HG02623 (cell line): ENCODE data around the gene FAM20C.

ENCODE experiments used
- ATAC-seq: cut with Tn5 transposase; IDR thresholded peaks from one replicate; pipeline ENCODE4 v1.9.1; 2021; ENCODE audit warnings: moderate library complexity; ENCODE audit not compliant: unreplicated experiment

Gene FAM20C

DNA sequence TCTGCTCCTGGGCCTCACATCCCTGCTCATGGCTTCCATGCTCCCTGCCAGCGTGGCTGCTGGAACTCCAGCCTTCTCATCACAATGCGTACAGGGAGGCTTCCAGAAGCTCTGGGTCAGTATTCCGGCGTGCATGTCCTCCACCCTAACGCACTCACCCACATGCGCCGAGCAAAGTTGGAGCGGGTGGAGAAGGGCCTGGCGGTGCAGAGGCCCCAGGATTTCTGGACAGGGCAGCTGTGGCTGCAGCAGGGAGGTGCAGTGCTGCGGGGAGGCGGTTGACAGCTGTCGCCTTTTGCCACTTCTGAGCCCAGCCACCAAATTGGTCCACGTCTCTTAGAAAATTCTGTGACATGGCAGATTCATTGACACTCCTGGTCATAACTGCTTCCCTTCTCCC lies 33.6 kb upstream of the FAM20C start:
- no peak for ATAC-seq

DNA sequence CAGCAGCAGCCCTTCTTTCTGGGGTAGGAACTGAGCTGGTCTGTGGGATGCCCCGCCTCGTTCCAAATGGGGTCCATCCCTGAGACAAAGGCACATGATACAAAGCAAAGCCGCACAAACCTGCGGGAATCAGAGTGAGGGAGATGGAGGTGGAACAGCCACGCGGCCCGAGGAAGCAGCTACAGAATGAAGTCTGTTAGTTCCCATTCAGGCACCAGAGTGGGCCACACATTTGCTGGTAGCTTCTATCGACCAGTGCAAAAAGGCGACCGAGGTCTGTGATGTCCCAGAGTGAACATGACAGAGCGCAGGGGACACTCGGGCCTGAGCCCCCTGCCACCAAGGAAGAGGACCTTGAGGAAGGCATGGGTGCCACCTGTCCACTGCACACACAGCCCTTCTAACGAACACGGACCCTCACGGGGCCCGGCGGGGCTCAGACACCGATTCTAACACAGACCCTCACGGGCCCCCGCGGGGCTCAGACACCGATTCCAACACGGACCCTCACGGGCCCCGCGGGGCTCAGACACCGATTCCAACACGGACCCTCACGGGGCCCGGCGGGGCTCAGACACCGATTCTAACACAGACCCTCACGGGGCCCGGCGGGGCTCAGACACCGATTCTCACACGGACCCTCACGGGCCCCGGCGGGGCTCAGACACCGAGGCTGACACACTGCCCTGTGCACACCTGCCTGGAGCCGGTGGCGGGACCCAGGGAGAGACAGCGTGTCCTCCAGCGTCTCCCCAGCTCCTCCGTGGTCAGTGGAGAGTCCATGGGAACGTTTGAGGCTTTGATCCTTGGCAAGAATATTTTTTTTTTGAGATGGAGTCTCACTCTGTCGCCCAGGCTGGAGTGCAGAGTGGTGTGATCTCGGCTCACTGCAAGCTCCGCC lies 32.8 kb upstream of the FAM20C start:
- ATAC-seq, result no peak

GRCh38 chr7:160958-161725 lies 31.2 kb upstream of the FAM20C start:
- no peak for ATAC-seq

DNA sequence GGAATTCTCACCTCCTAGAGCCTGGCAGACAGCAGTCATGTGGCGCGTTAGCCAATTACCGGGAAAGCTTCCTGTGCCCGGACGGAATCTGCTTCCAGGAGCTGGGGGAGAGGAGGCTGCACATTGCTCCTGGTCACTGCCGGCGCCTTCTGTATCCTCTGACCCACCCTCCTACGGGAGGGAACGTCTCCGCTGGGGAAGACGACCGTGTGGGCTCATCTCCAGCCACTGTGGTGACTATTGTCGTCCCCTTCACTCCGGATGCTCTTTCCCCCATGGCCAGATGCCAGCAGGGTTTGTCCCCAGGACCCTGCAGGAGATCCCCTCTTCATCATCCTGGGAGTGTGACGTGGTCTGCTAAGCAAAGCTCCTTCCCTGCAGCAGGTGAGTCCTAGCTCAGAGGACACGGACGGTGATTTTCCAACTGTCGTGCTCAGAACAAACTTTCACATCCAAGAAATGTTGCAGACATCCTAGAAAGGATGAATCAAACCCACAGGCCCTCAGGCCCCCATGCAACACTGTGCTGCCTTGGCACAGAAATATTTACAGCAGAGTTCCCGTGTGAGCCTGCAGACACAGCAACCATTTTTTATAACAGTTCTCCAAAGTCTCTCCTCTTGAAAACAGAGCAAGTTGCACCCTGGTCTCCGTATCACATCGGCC lies 29.6 kb upstream of the FAM20C start:
- no peak for ATAC-seq

DNA sequence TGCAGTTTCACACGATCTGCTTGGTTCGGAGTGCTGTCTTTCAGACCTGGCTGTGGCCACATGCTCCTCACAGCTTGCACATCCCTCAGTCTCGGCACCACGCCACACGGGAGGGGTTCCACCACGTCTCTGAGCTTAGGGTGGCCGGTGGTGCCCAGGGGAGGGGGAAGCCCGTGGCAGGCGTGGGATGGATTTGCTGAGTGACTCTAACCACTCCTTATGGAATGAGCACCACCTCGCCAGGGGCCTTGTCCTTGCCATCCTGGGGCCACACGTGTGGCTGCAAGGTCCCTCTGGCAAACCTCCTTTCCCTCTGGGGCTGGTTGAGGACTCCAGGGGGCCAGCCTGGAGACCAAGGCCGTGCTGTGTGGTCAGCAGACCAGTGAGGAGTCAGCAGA lies 29.1 kb upstream of the FAM20C start:
- ATAC-seq, result no peak

DNA sequence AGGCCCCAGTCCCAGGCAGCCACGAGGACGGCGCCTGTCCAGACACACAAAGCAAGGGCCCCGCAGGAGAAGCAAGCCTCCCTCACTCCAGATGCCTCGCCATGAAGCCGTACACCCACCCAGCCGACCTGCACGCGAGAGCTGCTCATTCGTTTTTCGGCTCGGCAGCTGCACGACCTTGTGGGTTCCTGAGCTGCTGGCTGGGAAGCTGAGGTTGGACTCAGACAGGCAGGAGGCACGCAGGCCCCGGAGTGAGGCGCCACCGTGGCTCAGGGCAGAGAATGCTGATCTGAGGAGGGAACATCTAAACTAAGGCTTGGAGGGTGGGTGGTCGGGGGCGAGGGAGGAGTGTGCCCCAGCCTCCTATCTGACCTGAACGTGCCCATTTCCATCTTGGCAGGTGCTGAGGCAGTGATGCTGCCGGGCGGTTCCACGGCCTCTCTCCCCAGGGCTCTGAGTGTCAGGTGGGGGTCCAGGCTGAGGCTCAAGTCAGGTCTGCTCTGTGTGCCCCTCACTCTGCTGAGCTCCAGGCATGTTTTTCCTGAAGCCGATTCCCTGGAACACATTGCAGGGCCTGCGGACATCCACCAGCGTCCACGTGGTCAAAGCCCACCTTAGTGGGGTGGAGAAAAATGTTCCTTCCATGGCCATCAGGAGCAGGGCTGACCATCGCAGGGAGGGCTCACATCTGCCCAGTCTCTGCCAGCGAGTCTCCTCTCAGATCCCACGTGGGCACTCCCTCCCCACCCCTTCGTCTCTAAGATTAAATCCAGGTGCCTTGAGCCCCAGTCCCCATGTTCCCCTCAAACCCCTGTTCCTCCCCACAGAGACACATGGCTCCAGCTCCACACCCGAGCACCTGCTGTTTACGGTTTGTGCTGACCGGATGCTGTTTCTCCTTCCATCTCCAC lies 28.1 kb upstream of the FAM20C start:
- ATAC-seq, result no peak

DNA sequence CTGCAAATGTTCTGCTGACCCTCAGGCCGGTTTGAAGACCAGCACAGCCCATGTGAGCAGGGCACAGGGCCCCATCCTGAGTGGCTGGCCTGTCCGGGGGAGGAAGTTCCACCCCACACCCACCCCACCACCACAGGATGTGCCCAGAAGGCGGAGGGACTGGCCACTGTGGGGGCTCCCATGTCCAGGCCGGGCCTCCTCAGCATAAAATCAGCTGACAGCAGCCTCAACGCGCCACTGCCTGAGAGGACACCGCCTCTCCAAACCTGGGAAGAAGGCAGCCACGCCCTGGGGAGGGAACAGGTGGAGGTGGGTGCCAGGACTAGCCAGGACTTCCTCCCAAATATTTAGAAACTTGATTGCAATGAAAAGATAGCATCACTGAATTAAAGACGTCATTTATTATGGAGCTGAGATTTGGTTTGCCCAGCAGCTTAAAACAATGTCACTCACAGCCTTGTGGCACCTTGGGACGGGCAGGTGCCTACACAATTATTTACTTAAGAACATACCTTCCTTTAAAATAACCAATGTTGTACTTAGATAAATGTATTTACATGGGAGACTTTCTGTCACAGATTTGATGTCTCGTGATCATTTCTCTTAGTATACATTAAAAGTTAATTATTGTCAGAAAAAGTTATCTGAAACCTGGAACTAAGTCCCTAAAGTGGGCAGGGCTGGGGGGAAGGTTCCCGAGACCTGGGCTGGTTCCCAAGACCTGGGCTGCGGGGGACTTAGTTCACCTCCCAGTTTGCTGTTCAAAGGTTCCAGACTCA lies 27.3 kb upstream of the FAM20C start:
- ATAC-seq, result no peak

GRCh38 chr7:165661-166337 lies 26.6 kb upstream of the FAM20C start:
- ATAC-seq, result no peak

- ATAC-seq, result no peak
These were observed 25.9 kb upstream of the FAM20C start for GRCh38 chr7:166338-167060.

DNA sequence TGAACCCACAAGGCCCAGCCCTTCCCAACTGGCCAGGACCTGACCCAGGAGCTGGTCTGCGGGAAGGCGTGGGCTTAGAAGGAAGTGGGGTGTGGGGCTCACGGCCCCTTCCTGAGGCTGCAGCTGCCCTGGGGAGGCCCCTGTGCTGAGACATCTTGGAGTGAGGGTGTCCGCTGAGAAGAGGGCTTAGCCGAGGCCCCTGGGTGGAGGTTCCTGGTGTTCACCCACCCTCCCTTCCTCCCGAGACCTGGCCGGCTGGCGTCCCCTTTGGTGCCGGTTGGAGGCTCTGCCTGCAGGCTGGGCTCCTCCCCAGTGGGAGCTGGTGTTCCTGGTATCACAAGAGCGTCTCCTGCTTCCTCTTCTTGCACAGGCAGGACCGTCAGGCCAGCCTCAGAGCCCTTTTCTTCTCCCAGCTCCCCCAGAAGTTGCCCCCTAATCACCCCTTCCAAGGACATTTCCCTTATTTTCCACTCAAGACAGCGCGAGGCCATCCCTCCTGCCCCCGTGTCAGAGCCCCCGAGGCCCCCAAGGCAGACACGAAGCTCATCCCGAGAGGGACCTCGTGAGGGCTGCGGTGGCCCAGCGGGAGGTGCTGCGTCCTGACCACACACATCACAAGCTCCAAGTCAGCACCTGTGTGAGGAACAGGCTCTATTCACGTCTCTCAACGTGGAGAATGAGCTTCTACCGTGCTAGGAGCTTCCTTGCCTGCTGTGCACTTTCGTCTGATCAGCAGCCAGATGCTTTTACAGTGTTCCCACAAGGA lies 25.1 kb upstream of the FAM20C start:
- no peak for ATAC-seq

DNA sequence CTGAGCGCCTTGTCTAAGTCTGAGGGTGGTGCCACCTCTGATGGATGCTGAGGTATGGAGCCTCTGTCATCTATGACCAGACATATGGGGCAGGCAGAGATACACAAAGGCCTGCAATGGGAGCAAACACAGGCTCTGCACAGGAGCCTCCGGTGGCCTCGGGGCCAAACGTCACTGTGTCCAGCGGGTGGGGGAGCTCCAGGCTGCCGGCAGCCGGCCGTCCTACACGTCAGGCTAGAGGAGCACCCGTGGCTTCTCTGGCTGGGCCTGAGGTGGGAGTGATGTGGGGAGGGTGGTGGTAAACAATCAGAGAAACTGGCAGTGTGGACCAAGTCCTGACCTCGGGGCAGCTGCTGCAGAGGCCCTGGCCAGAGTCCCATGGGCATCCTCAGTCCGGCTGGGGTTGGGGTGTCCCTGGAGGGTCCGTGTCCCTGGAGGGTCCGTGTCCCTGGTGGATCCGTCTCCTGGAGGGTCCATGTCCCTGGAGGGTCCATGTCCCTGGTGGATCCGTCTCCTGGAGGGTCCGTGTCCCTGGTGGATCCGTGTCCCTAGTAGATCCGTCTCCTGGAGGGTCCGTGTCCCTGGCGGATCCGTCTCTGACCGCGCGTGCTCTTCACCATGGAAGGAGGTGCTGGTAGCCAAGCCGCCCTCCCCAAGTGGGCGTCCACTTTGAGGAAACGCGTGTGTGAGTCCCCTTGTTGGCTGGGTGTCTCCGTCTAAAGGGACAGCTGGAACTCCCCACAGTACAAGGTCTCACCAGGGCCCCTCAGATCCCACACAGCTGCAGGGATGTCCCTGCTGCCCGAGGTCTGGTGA lies 24.2 kb upstream of the FAM20C start:
- no peak for ATAC-seq

DNA sequence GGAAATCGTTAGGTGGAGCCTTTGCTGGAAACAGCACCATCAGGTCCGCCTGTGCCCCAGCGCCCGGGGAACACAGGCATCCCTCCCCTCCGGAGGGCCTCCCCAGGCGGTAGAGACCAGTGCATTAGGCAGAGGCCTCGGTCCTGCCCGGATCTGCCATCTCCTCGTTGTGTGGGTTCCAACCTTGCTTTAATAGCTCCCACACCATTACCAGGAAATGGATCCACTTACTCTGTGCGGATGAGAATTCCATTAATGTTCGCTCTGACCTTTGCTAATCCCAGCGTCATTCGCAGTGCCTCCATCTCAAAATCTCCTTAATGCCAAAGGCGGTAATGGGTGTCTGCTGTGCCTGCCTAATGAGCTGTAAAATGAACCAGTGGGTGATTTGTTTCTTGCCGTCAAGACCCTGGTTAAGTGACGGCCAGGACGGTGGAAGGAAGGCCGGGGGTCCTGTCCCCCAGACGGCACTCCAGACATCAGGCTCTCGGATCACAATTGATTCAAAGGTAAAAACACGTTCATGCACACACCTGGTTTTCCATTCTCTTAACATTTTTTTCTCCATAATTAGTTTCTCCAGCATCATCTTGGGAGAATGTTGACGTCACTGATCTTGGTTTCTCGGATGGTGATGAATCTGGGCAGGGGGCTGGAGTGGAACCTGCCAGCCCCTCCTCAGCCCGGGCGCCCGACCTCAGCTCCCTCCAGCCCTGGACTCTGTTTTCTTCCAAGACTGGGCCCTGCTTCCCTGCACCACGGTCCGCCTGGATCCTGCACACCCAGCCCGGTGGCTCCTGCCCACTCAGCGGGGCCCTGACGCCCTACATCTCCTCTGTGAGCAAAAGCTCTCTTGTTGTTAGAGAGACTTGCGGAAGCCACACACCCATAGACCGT lies 22.8 kb upstream of the FAM20C start:
- no peak for ATAC-seq

DNA sequence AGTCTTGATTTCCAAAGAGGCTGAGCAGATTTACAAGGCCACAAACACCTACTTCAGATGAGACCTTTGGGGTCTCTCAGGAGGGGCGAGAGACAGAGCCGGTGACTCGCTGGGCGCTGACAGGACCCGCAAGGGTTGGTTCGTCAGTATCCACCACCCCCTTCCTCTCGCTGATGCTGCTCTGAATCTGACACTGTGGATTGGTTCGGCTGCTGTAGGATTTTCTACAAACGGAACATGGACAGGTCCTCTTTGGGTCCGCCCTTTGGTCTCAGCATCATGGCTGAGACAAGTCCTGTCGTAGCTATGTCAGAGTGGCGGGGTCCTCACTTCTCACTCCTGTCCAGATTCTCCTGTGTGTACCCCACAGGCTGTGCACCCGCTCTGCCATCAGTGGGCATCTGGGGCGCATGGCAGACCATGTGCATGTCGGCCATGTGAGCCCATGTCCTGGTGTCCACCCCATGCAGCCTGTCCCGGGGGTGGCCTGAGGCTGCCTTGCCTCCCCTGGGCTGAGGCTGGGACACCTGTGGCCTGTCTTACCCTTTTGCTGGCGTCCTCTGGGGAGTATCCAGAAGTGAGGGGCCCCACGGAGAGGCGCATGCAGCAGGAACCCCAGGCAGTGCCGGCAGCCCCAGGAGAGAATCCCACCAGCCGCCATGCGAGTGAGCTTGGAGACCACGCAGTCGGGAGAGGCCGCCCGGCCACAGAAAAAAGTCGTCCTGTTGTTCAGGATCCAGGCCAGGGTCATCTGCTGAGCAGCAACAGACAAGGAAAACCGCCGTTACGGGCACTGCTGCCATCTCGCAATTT lies 21.6 kb upstream of the FAM20C start:
- no peak for ATAC-seq

GRCh38 chr7:171364-171904 lies 20.9 kb upstream of the FAM20C start:
- ATAC-seq, result no peak
